ENCODE results near the gene MYO1G.

Gene MYO1G

GRCh38 chr7:44930921-44931320 lies 47.9 kb downstream of the MYO1G start:
- no peak for DNase-seq

- DNase-seq, result no peak
Observed at GRCh38 chr7:44922351-44922694, 56.5 kb downstream of the MYO1G start.

- DNase-seq, result peak; percentile 99
Observed at GRCh38 chr7:44921607-44922350, 57.0 kb downstream of the MYO1G start.

GRCh38 chr7:44920119-44920518 lies 58.7 kb downstream of the MYO1G start:
- DNase-seq, result no peak

- DNase-seq, result no peak
Observed at GRCh38 chr7:44918029-44918428, 60.8 kb downstream of the MYO1G start.

GRCh38 chr7:44917465-44917864 lies 61.4 kb downstream of the MYO1G start:
- no peak for DNase-seq

GRCh38 chr7:44914992-44915607 lies 63.7 kb downstream of the MYO1G start:
- peak; percentile 50 for DNase-seq

- no peak for DNase-seq
Observed at GRCh38 chr7:44912775-44913347, 66.0 kb downstream of the MYO1G start.
